Left ventricle myocardium inferior (tissue), 1 donor: Measurements from ENCODE around the gene RBM17. TPM values are rescaled to one million over a fixed set of nuclear protein-coding genes. Genes with fewer than 3 reads are reported as not detected.
A peak's percentile ranks its signal among the peaks of the same experiment; 100 is the strongest.

Experiments
- DNase-seq: peaks from one replicate; pipeline ENCODE4 v3.0.0-alpha.2; 2020
- H3K27ac ChIP-seq: fragments of 200-600 bp; replicated peaks from 2 replicates; pipeline ENCODE4 v1.8.0; 2021
- H3K27me3 ChIP-seq: fragments of 200-600 bp; 2 replicates; pipeline ENCODE4 v1.8.0; 2021; ENCODE audit warnings: low read depth
- H3K36me3 ChIP-seq: fragments of 200-600 bp; 2 replicates; pipeline ENCODE4 v1.8.0; 2021
- H3K4me1 ChIP-seq: fragments of 200-600 bp; 2 replicates; pipeline ENCODE4 v1.8.0; 2021
- H3K4me3 ChIP-seq: fragments of 200-600 bp; 2 replicates; pipeline ENCODE4 v1.8.0; 2021; ENCODE audit warnings: mild to moderate bottlenecking, moderate library complexity
- H3K9me3 ChIP-seq: fragments of 200-600 bp; replicated peaks from 2 replicates; pipeline ENCODE4 v1.8.0; 2021
- CTCF ChIP-seq: fragments of 200-600 bp; IDR thresholded peaks from 2 replicates; pipeline ENCODE4 v1.8.0; 2021; ENCODE audit warnings: antibody characterized with exemption, mild to moderate bottlenecking, borderline replicate concordance
- intact Hi-C: fragments of 100-400 bp; cut with micrococcal nuclease; formaldehyde crosslinking; loops from one replicate; pipeline ENCODE4 v1.11.0; 2022
- total RNA-seq: library from RNA; stranded (reverse); fragmentation: NEBNext Ultra II Directional; extraction: Animal tissue kit (Norgen Biotek cat#: 25700); gene quantifications from one replicate; pipeline ENCODE4 v1.2.1, GENCODE V29; 2021
- donor health status: DM: no; HTN: yes; CAD: no; lungs with severe emphysema.

RBM17 gene
- total RNA-seq, 1 donor from 2014 or later: 56.1 TPM

- intact Hi-C loops: no loop called here
- Histone ChIP-seq H3K4me3 (no peak overlapping the region), H3K36me3 (peaks cover 5% of the 10 kb centered on the region), H3K4me1 (peaks cover 38% of the 10 kb centered on the region), H3K27ac (no peak overlapping the region), H3K9me3 (no peaks in the 10 kb centered on the region), H3K27me3 (no peaks in the 10 kb centered on the region)
- no peak for TF ChIP-seq CTCF
- no peak for DNase-seq
Measured at GRCh38 chr10:6146921-6147320, 58.1 kb downstream of the RBM17 start.

GRCh38 chr10:6148251-6148701 lies 59.4 kb downstream of the RBM17 start:
- Histone ChIP-seq H3K36me3 (peaks cover 5% of the 10 kb centered on the region), H3K4me1 (peaks cover 38% of the 10 kb centered on the region), H3K4me3 (no peak overlapping the region), H3K27ac (no peak overlapping the region), H3K27me3 (no peaks in the 10 kb centered on the region), H3K9me3 (no peaks in the 10 kb centered on the region)
- no peak for DNase-seq
- TF ChIP-seq CTCF: no peak
- intact Hi-C loops: no loop called here

- no peak for DNase-seq
- no peak for TF ChIP-seq CTCF
- Histone ChIP-seq H3K4me1 (peaks cover 37% of the 10 kb centered on the region), H3K4me3 (no peak overlapping the region), H3K9me3 (no peaks in the 10 kb centered on the region), H3K27ac (no peak overlapping the region), H3K27me3 (no peaks in the 10 kb centered on the region), H3K36me3 (peaks cover 5% of the 10 kb centered on the region)
- intact Hi-C loops: no loop called here
Measured at GRCh38 chr10:6148908-6149307, 60.1 kb downstream of the RBM17 start.

GRCh38 chr10:6151087-6151977 lies 62.5 kb downstream of the RBM17 start:
- intact Hi-C loops: no loop called here
- H3K4me1 ChIP-seq: peaks cover 18% of the 10 kb centered on the region

GRCh38 chr10:6153845-6154244 lies 65.0 kb downstream of the RBM17 start:
- no peaks in the 10 kb centered on the region for H3K27me3 ChIP-seq
- no peak for TF ChIP-seq CTCF
- intact Hi-C loops: no loop called here
- H3K4me3 ChIP-seq: no peak overlapping the region
- peaks cover 12% of the 10 kb centered on the region for H3K4me1 ChIP-seq
- no peak for DNase-seq
- H3K9me3 ChIP-seq: no peaks in the 10 kb centered on the region
- H3K36me3 ChIP-seq: no peaks in the 10 kb centered on the region
- H3K27ac ChIP-seq: no peak overlapping the region

More at GRCh38 chr10:6151087-6151977, 62.5 kb downstream of the RBM17 start:
- peaks cover 5% of the 10 kb centered on the region for H3K36me3 ChIP-seq
- DNase-seq: peak; percentile 60
- H3K4me3 ChIP-seq: peak overlapping the region; percentile 14
- H3K27me3 ChIP-seq: no peaks in the 10 kb centered on the region
- peak overlapping the region; percentile 42 for H3K27ac ChIP-seq
- peak; percentile 75 for TF ChIP-seq CTCF
- no peaks in the 10 kb centered on the region for H3K9me3 ChIP-seq
